CD4-positive, alpha-beta memory T cell (primary cell): ENCODE data around the gene DDHD1. TPM values are rescaled to one million over a fixed set of nuclear protein-coding genes. Genes with fewer than 3 reads are reported as not detected.
A peak's percentile ranks its signal among the peaks of the same experiment; 100 is the strongest.

Experiments
- CTCF ChIA-PET: fragments of 350-600 bp; sonication (Branson Sonifier 250); formaldehyde crosslinking; loops from one replicate; lab custom pipeline; 2021; ENCODE audit warnings: inconsistent platforms; ENCODE audit not compliant: partially characterized antibody; lab: Charles Lee
- POLR2A ChIA-PET: fragments of 350-600 bp; sonication (Branson Sonifier 250); formaldehyde crosslinking; loops from one replicate; lab custom pipeline; 2021; ENCODE audit not compliant: partially characterized antibody; lab: Charles Lee
- DNase-seq, 5 donors: peaks; one replicate each; pipeline versions ENCODE4 v3.0.0 to v3.0.0-alpha.2; 2020 to 2022; ENCODE audit warnings: mixed read lengths in 1 of 5
- H3K27ac ChIP-seq: one replicate; pipeline ENCODE4 v1.7.0; 2013; ENCODE audit warnings: low read depth, low read length
- H3K27me3 ChIP-seq: 2 replicates; pipeline ENCODE4 v1.7.0; 2013; ENCODE audit warnings: mild to moderate bottlenecking, low read length, moderate library complexity; ENCODE audit not compliant: insufficient read depth
- H3K36me3 ChIP-seq: 2 replicates; pipeline ENCODE4 v1.7.0; 2013; ENCODE audit warnings: mild to moderate bottlenecking, low read length, moderate library complexity; ENCODE audit not compliant: insufficient read depth
- H3K4me1 ChIP-seq: 2 replicates; pipeline ENCODE4 v1.7.0; 2013; ENCODE audit warnings: mild to moderate bottlenecking, low read length, moderate library complexity; ENCODE audit not compliant: insufficient read depth
- H3K4me3 ChIP-seq, 2 donors: one replicate each; pipeline ENCODE4 v1.7.0; 2013; ENCODE audit warnings: low read length in 2 of 2, mild to moderate bottlenecking in 1 of 2
- H3K9me3 ChIP-seq, 2 donors: one replicate each; pipeline ENCODE4 v1.7.0; 2013; ENCODE audit warnings: low read length in 2 of 2, control low read depth in 1 of 2; ENCODE audit not compliant: control insufficient read depth in 1 of 2
- H3K27ac Mint-ChIP-seq, 7 donors: one replicate each; pipeline ENCODE4 v1.8.0; 2020 to 2021; ENCODE audit warnings: mixed read lengths in 7 of 7, mild to moderate bottlenecking in 6 of 7, inconsistent platforms in 3 of 7, moderate library complexity in 3 of 7
- H3K27me3 Mint-ChIP-seq, 2 donors: one replicate each; pipeline ENCODE4 v1.8.0; 2020 to 2021; ENCODE audit warnings: mixed read lengths in 2 of 2
- H3K36me3 Mint-ChIP-seq, 2 donors: one replicate each; pipeline ENCODE4 v1.8.0; 2020 to 2021; ENCODE audit warnings: mixed read lengths in 2 of 2, inconsistent platforms in 1 of 2, mild to moderate bottlenecking in 1 of 2
- H3K4me1 Mint-ChIP-seq, 4 donors: one replicate each; pipeline ENCODE4 v1.8.0; 2020 to 2021; ENCODE audit warnings: mixed read lengths in 4 of 4, mild to moderate bottlenecking in 1 of 4
- H3K4me3 Mint-ChIP-seq, 8 donors: one replicate each; pipeline ENCODE4 v1.8.0; 2020 to 2021; ENCODE audit warnings: mixed read lengths in 8 of 8, mild to moderate bottlenecking in 7 of 8, moderate library complexity in 6 of 8, inconsistent platforms in 3 of 8
- H3K9me3 Mint-ChIP-seq, 8 donors: one replicate each; pipeline ENCODE4 v1.8.0; 2020 to 2021; ENCODE audit warnings: mixed read lengths in 8 of 8, mild to moderate bottlenecking in 5 of 8, inconsistent platforms in 3 of 8, moderate library complexity in 1 of 8
- intact Hi-C: fragments of 100-400 bp; cut with micrococcal nuclease; formaldehyde crosslinking; loops from one replicate; pipeline ENCODE4 v1.15.1; 2023
- polyA plus RNA-seq, 2 donors: library from polyadenylated mRNA; unstranded; fragments of 300-500 nt; fragmentation: Illumina TruSeq; gene quantifications; one replicate each; pipeline ENCODE4 v1.2.3, GENCODE V29; 2021
- total RNA-seq, 2 experiments: library from RNA; stranded (reverse); gene quantifications; one replicate each; pipeline ENCODE4 v1.2.3, GENCODE V29; 2021

Gene DDHD1
- total and polyA plus RNA-seq, 4 experiments from 2014 or later, result 3.5 to 53.5 (median 28.3) TPM

- no peaks in the 10 kb centered on the region for H3K27me3 ChIP-seq
- CTCF ChIA-PET, result interaction anchor here (1.0 to 3.5 kb wide), 6 partner anchors 12 to 109 kb away, joined by 3 to 36 read pairs (median 4); partner anchors contain the start of gene DDHD1
- intact Hi-C loops, result loop anchor here (1.0 to 5.0 kb wide), 2 partner anchors 42 to 108 kb away; no protein-coding TSS in a partner anchor
- DNase-seq, result peak; percentile 54 to 67 (median 64)
- H3K27ac ChIP-seq, result peak overlapping the region; percentile 71
- no peak overlapping the region for H3K27ac Mint-ChIP-seq
- H3K9me3 ChIP-seq, result no peaks in the 10 kb centered on the region
- peaks cover 31% of the 10 kb centered on the region for H3K4me1 ChIP-seq
- H3K36me3 Mint-ChIP-seq, result peaks cover 0 to 3% of the 10 kb centered on the region in 2 donors
- POLR2A ChIA-PET, result interaction anchor here (0.8 to 7.0 kb wide), 5 partner anchors 9 to 108 kb away, joined by 3 to 156 read pairs (median 4); partner anchors contain the start of gene DDHD1
- peaks cover 0 to 2% (median 0%) of the 10 kb centered on the region in 8 donors for H3K9me3 Mint-ChIP-seq
- no peak overlapping the region for H3K4me3 Mint-ChIP-seq
- H3K4me1 Mint-ChIP-seq, result peaks cover 2 to 30% (median 17%) of the 10 kb centered on the region in 4 donors
- H3K4me3 ChIP-seq, result peak overlapping the region; percentile 48 to 57
- no peaks in the 10 kb centered on the region for H3K36me3 ChIP-seq
- H3K27me3 Mint-ChIP-seq, result no peaks in the 10 kb centered on the region
These were observed 43.8 kb downstream of the DDHD1 start for GRCh38 chr14:53109105-53110041.

- Histone ChIP-seq H3K27ac (peak overlapping the region; percentile 71), H3K27me3 (no peaks in the 10 kb centered on the region), H3K9me3 (no peaks in the 10 kb centered on the region), H3K36me3 (no peaks in the 10 kb centered on the region), H3K4me3 (peak overlapping the region; percentile 48 to 57), H3K4me1 (peaks cover 31% of the 10 kb centered on the region)
- peaks cover 0 to 21% (median 16%) of the 10 kb centered on the region in 4 donors for H3K4me1 Mint-ChIP-seq
- peaks cover 0 to 2% (median 0%) of the 10 kb centered on the region in 8 donors for H3K9me3 Mint-ChIP-seq
- intact Hi-C loops, result loop anchor here (1.0 to 5.0 kb wide), 2 partner anchors 43 to 109 kb away; no protein-coding TSS in a partner anchor
- ChIA-PET POLR2A (interaction anchor here (0.8 to 7.0 kb wide), 6 partner anchors 10 to 109 kb away, joined by 3 to 156 read pairs (median 4); partner anchors contain the start of gene DDHD1), CTCF (interaction anchor here (1.0 to 3.5 kb wide), 5 partner anchors 11 to 110 kb away, joined by 3 to 36 read pairs (median 5); partner anchors contain the start of gene DDHD1)
- no peaks in the 10 kb centered on the region for H3K27me3 Mint-ChIP-seq
- peaks cover 3 to 6% of the 10 kb centered on the region in 2 donors for H3K36me3 Mint-ChIP-seq
- no peak for DNase-seq
- no peak overlapping the region for H3K27ac Mint-ChIP-seq
- no peak overlapping the region for H3K4me3 Mint-ChIP-seq
These were observed 44.6 kb downstream of the DDHD1 start for GRCh38 chr14:53108292-53109104.

- peaks cover 13 to 17% of the 10 kb centered on the region in 2 donors for H3K36me3 Mint-ChIP-seq
- H3K36me3 ChIP-seq, result no peaks in the 10 kb centered on the region
- ChIA-PET CTCF (interaction anchor here (0.7 to 3.5 kb wide), 4 partner anchors 8 to 45 kb away, joined by 3 to 36 read pairs (median 4); partner anchors contain the start of gene DDHD1), POLR2A (interaction anchor here (7.0 kb wide), 1 partner anchor 45 kb away, joined by 156 read pairs; the partner anchor contains the start of gene DDHD1)
- no peak for DNase-seq
- no peaks in the 10 kb centered on the region for H3K27me3 Mint-ChIP-seq
- intact Hi-C loops, result loop anchor here (5.0 kb wide), 1 partner anchor 111 kb away; no protein-coding TSS in a partner anchor
- no peak overlapping the region for H3K4me3 ChIP-seq
- peaks cover 0 to 2% (median 0%) of the 10 kb centered on the region in 8 donors for H3K9me3 Mint-ChIP-seq
- peaks cover 0 to 18% (median 16%) of the 10 kb centered on the region in 4 donors for H3K4me1 Mint-ChIP-seq
- no peaks in the 10 kb centered on the region for H3K27me3 ChIP-seq
- no peaks in the 10 kb centered on the region for H3K9me3 ChIP-seq
- H3K27ac ChIP-seq, result no peak overlapping the region
- H3K27ac Mint-ChIP-seq, result peak overlapping the region in 3 of 7 donors; percentile 60 to 70 (median 65)
- peaks cover 31% of the 10 kb centered on the region for H3K4me1 ChIP-seq
- no peak overlapping the region for H3K4me3 Mint-ChIP-seq
These were observed 46.4 kb downstream of the DDHD1 start for GRCh38 chr14:53106768-53107167.

- Mint-ChIP-seq H3K4me1 (peaks cover 0 to 18% (median 14%) of the 10 kb centered on the region in 4 donors), H3K27ac (no peak overlapping the region), H3K27me3 (no peaks in the 10 kb centered on the region), H3K36me3 (peaks cover 17 to 24% of the 10 kb centered on the region in 2 donors), H3K4me3 (no peak overlapping the region), H3K9me3 (peaks cover 0 to 2% (median 0%) of the 10 kb centered on the region in 8 donors)
- intact Hi-C loops, result no loop called here
- DNase-seq, result no peak
- ChIA-PET POLR2A (interaction anchor here (1.2 to 1.4 kb wide), 2 partner anchors 48 to 49 kb away, joined by 3 to 5 read pairs; partner anchors contain the start of gene DDHD1), CTCF (no interaction called here)
- H3K9me3 ChIP-seq, result no peaks in the 10 kb centered on the region
- H3K27ac ChIP-seq, result no peak overlapping the region
- H3K4me1 ChIP-seq, result peaks cover 14% of the 10 kb centered on the region
- no peak overlapping the region for H3K4me3 ChIP-seq
- no peaks in the 10 kb centered on the region for H3K36me3 ChIP-seq
- H3K27me3 ChIP-seq, result no peaks in the 10 kb centered on the region
These were observed 49.3 kb downstream of the DDHD1 start for GRCh38 chr14:53103636-53104340.

- Mint-ChIP-seq H3K4me1 (peaks cover 3 to 6% (median 4%) of the 10 kb centered on the region in 4 donors), H3K27ac (no peak overlapping the region), H3K36me3 (peaks cover 38 to 43% of the 10 kb centered on the region in 2 donors), H3K9me3 (peaks cover 0 to 3% (median 0%) of the 10 kb centered on the region in 8 donors), H3K27me3 (no peaks in the 10 kb centered on the region), H3K4me3 (no peak overlapping the region)
- Histone ChIP-seq H3K27me3 (no peaks in the 10 kb centered on the region), H3K4me1 (no peaks in the 10 kb centered on the region), H3K36me3 (peaks cover 14% of the 10 kb centered on the region), H3K4me3 (no peak overlapping the region), H3K9me3 (no peaks in the 10 kb centered on the region), H3K27ac (no peak overlapping the region)
- CTCF ChIA-PET, result no interaction called here
- POLR2A ChIA-PET, result no interaction called here
- no peak for DNase-seq
- intact Hi-C loops, result no loop called here
These were observed 59.9 kb downstream of the DDHD1 start for GRCh38 chr14:53093206-53093605.

- ChIA-PET POLR2A (no interaction called here), CTCF (no interaction called here)
- Histone ChIP-seq H3K9me3 (no peaks in the 10 kb centered on the region), H3K4me3 (no peak overlapping the region), H3K36me3 (peaks cover 14% of the 10 kb centered on the region), H3K4me1 (no peaks in the 10 kb centered on the region), H3K27me3 (no peaks in the 10 kb centered on the region), H3K27ac (no peak overlapping the region)
- Mint-ChIP-seq H3K27ac (no peak overlapping the region), H3K4me1 (peaks cover 7 to 17% (median 14%) of the 10 kb centered on the region in 4 donors), H3K36me3 (peaks cover 57 to 65% of the 10 kb centered on the region in 2 donors), H3K9me3 (peaks cover 0 to 3% (median 0%) of the 10 kb centered on the region in 8 donors), H3K4me3 (no peak overlapping the region), H3K27me3 (no peaks in the 10 kb centered on the region)
- DNase-seq, result no peak
- intact Hi-C loops, result no loop called here
These were observed 62.3 kb downstream of the DDHD1 start for GRCh38 chr14:53090853-53091252.
